GM12864 (cell line): ENCODE data around the gene DDX39B.

Experiments
- DNase-seq: peaks from one replicate; pipeline ENCODE4 v3.0.0-alpha.2; 2011; ENCODE audit warnings: low read depth
- H3K4me3 ChIP-seq: 2 replicates; pipeline ENCODE4 v1.5.1; 2011; ENCODE audit warnings: mild to moderate bottlenecking, low read depth, low read length, control low read depth
- TF ChIP-seq, protein P1 (sequence below): IDR thresholded peaks from 2 replicates; pipeline ENCODE4 v1.5.1; 2011; ENCODE audit warnings: low read depth, mild to moderate bottlenecking, moderate library complexity, low read length, control low read depth, inconsistent platforms; ENCODE audit errors: missing control alignments

Gene DDX39B

DNA sequence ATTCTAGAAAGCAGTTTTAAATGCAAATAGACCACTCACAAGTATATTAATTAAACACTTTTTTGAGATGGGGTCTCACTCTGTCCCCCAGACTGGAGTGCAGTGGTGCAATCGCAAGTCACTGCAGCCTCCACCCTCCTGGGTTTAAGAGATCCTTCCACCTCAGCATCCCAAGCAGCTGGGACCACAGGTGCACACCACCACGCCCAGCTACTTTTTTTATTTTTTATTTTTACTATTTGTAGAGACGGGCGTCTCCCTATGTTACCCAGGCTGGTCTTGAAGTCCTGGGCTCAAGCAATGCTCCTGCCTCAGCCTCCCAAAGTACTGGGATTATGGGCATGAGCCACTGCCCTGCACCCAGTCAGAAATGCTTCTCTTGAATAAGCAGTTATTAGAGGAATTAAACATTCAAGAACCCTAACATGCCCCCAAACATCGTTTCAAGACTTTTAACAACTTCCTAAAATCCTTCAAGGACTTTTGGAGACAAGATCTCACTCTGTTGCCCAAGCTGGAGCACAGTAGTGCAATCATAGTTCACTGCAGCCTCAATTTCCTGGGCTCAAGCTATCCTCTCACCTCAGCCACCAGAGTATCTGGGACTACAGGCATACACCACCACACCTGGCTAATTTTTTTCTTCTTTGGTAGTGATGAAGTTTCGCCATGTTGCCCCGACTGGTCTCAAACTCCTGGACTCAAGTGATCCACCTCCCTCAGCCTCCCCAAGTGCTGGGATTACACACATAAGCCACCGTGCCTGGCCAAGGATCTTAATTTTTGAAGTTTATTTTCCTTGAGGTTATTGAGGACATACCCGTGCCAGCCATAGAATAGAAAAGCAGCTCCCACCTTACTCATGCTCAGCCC, 9.8 kb downstream of the DDX39B start:
- no peak overlapping the region for H3K4me3 ChIP-seq
- DNase-seq = no peak
- TF ChIP-seq, protein P1, sequence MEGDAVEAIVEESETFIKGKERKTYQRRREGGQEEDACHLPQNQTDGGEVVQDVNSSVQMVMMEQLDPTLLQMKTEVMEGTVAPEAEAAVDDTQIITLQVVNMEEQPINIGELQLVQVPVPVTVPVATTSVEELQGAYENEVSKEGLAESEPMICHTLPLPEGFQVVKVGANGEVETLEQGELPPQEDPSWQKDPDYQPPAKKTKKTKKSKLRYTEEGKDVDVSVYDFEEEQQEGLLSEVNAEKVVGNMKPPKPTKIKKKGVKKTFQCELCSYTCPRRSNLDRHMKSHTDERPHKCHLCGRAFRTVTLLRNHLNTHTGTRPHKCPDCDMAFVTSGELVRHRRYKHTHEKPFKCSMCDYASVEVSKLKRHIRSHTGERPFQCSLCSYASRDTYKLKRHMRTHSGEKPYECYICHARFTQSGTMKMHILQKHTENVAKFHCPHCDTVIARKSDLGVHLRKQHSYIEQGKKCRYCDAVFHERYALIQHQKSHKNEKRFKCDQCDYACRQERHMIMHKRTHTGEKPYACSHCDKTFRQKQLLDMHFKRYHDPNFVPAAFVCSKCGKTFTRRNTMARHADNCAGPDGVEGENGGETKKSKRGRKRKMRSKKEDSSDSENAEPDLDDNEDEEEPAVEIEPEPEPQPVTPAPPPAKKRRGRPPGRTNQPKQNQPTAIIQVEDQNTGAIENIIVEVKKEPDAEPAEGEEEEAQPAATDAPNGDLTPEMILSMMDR = no peak

GRCh38 chr6:31531162-31531561, 10.6 kb downstream of the DDX39B start:
- no peak for DNase-seq
- H3K4me3 ChIP-seq = no peak overlapping the region
- TF ChIP-seq, protein P1 = no peak

DNA sequence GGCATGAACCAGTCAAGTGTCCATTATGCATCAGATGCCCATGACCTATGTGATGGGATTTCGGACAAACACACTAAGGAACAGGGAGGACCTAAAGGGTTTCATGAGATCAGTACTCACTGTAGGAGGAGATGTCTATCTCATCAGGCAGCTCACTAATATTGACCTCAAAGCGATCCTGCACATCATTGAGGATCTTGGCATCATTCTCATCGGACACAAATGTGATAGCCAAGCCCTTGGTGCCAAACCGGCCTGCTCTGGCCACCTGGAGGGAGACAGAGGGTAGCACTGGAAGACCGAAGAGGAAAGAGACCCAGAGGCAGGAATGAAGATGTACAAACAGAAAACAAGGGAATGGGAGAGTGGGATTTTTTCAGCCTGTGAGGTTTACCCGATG, 11.1 kb downstream of the DDX39B start:
- TF ChIP-seq, protein P1 = no peak
- DNase-seq = no peak
- H3K4me3 ChIP-seq = no peak overlapping the region

- no peak overlapping the region for H3K4me3 ChIP-seq
- no peak for DNase-seq
- TF ChIP-seq, protein P1 = no peak
Measured at GRCh38 chr6:31529329-31530150, 12.3 kb downstream of the DDX39B start.

DNA sequence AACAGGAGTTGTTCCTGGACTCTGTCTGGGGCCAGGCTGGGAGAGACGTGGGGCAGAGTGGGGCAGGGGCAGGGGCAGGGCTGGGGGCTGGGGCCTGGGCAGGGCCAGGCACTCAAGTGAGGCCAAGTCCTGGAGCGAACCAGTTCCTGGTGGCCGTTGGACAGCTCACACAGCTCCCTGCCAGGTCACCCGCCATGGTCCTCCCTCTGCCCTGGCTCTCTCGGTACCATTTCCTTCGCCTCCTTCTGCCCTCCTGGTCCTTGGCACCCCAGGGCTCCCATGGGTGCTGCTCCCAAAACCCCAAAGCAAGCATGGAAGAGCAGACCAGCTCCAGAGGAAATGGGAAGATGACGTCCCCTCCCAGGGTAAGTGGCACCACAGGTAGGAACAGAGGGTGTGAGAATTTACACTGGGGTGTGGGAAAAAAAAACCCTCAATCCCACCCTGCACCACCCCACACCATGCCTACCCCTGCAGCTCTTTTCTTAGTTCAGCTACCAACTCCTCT, 12.9 kb downstream of the DDX39B start, which contains the start of gene MCCD1:
Gene MCCD1, plus strand, starts transcription at position 142 of the 508 bp plus-strand sequence. Its CDS starts 53 bp downstream, at position 195.
- TF ChIP-seq, protein P1 = no peak
- DNase-seq = no peak
- no peak within 1 kb of the TSS for H3K4me3 ChIP-seq

- DNase-seq = no peak
- no peak overlapping the region for H3K4me3 ChIP-seq
- TF ChIP-seq, protein P1 = no peak
Measured at GRCh38 chr6:31528307-31528777, 13.5 kb downstream of the DDX39B start.
